Measurements from ENCODE around the gene PRR7.

Gene PRR7

DNA sequence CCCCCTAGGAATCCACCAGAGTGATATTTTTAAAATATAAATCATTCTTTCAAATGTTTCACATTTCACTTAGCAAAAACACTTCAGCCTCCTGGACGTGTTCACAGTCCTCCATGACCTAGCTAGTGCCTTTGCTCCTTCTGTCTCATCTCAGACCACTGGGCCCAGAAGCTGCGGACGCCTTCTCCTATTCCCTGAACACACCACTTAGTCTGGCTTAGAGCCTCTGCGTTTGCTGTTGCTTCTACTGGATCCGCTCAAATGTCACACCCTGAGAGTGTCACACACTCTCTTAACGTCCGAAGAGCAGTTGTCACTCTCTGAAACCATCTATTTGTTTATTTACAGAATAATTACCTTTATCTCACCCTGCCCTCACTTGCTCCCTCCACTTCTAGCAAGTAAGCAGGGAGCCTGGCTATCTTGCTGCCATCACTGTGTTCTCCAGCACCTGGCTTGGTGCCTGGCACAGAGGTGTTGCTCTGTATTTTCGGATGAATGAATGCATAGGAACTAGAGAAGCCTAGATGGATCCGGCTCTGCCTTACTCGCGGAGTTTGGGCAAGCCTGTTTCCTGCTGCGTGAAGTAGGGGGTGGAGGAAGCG lies 21.3 kb upstream of the PRR7 start:
- peak in 1 of 3 experiments; percentile 56 for DNase-seq

DNA sequence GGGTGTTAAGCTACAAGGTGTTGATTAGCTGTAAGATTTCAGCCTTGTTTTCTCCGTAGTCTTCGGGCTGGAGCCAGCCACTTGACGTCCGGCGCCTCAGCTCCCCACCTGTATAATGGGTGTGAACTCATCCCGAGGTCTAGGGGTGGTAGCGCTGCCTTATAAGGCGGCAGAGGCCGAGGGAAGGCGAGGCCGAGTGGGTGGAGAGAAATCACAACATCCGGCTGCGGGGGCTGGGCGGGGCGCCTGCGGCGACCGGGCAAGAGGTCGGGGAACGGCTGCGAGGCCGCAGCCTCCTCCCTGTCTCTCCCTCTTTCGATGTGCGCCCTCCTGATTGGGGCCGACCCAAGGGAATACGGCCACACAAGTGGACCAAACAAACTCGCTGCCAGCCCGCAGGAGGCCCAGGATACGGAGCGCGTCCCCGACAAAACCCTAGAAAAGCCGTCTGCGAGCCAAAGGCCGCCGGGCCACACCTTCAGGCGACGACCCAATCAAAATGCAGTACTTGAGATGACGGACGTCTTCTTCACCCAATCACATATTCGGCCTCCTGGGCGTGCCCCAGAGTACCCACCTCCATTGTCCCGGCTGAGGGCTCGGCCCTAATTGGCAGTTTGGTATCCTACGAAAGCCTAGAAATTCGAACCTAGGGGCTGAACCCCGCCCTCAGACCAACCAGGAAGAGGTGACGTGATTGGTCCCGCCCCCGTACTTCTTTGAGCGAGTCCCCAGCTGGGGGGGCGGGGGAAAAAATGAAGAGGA lies 20.6 kb upstream of the PRR7 start:
- peak; percentile 98 to 100 (median 100) for DNase-seq

- DNase-seq = peak in 2 of 3 experiments; percentile 59 to 61
Measured at GRCh38 chr5:177426566-177427210, 19.9 kb upstream of the PRR7 start, which contains the start of gene GRK6. Gene GRK6 (plus strand): TSS chr5:177426676. CDS start chr5:177426846, 170 bp downstream.

GRCh38 chr5:177427211-177427822 lies 19.3 kb upstream of the PRR7 start:
- DNase-seq = peak in 1 of 3 experiments; percentile 38

DNA sequence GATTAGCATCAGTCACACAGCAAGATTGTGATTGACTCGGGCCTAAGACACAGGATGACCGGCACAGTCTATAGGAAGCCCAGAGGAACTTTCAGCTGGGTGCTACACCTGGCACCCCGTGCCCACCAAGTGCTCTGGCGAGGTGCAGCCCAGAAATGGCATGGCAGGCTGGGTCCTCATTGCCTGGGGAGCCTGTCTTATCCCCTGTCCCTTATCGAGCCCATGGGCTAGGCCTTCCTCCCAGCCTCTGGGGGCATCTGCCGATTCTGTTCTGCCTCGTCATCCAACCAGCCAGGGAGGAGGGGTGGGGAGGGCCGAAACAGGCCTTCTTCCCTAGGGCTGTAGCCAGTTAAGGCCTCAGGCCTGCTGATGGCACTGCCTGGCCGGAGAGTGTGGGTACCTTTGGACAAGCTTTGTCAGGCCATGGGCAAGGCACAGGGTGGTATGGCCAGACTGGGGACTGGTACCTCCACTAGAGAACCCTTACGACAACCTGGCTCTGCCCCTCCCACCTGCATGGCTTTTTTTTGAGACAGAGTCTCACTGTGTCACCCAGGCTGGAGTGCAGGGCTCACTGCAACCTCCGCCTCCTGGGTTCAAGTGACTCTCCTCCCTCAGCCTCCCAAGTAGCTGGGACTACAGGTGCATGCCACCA lies 18.6 kb upstream of the PRR7 start:
- no peak for DNase-seq

- no peak for DNase-seq
Measured at GRCh38 chr5:177428574-177429217, 17.9 kb upstream of the PRR7 start.

GRCh38 chr5:177429248-177430040 lies 17.2 kb upstream of the PRR7 start:
- no peak for DNase-seq

GRCh38 chr5:177430140-177430951 lies 16.3 kb upstream of the PRR7 start:
- DNase-seq = no peak

- no peak for DNase-seq
Measured at GRCh38 chr5:177430972-177431316, 15.7 kb upstream of the PRR7 start.

- no peak for DNase-seq
Measured at GRCh38 chr5:177431317-177432142, 15.1 kb upstream of the PRR7 start.

- no peak for DNase-seq
Measured at GRCh38 chr5:177432143-177432838, 14.3 kb upstream of the PRR7 start.

GRCh38 chr5:177432839-177433657 lies 13.6 kb upstream of the PRR7 start:
- DNase-seq = no peak

GRCh38 chr5:177433658-177434217 lies 12.9 kb upstream of the PRR7 start:
- no peak for DNase-seq

DNA sequence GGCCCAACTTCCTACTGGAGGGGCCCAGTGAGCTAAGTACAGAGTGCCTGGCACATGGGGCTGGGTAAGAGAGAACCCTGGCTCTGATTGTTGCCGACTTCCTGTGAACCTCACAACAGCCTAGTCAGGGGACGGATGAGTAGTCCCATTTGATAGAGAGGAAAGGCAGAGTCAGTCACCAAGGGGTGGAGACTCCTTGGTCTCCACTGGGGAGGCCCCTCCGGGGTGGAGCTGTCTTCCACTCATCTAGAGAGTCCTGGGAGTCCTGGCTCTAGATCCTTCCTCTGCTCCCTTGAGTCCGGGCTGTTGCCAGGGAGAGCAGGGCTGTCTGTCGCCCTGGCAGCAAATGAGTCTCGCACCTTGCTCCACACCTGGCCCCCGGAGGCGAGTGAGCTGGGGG lies 12.2 kb upstream of the PRR7 start:
- DNase-seq = no peak

DNA sequence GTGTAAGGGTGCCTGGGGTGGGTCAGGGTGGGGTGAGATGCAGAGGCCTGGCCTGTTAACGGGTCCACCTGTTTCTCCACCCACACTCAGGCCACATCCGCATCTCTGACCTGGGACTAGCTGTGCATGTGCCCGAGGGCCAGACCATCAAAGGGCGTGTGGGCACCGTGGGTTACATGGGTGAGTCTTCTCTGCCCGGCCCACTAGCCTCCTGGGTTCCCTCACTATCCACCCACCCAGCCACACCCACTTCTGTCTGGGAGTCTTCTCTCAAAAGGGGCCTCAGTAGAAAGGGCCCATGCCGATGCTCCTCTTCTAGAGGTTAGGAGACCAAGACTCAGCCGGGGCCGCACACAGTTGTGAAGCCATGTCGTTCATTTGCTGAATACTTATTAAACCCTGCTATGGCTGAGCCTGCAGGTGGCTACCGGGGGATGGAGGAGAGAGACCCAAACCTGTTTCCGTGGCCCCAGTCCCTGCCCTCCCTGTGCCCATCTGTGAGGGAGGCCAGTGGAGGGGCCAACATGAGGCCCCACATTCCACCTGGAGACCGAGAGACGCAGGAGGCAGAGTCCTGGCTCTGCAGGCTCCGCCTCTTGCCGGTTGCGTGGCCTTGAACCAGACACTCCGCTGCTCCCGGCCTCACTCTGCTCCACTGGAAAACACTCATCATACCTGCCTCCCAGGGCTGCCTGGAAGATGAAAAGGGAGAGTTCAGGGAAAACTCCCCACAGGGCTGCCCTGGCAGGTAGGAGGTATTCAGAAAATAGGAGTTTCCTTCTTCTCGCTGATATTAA lies 11.5 kb upstream of the PRR7 start:
- no peak for DNase-seq

DNA sequence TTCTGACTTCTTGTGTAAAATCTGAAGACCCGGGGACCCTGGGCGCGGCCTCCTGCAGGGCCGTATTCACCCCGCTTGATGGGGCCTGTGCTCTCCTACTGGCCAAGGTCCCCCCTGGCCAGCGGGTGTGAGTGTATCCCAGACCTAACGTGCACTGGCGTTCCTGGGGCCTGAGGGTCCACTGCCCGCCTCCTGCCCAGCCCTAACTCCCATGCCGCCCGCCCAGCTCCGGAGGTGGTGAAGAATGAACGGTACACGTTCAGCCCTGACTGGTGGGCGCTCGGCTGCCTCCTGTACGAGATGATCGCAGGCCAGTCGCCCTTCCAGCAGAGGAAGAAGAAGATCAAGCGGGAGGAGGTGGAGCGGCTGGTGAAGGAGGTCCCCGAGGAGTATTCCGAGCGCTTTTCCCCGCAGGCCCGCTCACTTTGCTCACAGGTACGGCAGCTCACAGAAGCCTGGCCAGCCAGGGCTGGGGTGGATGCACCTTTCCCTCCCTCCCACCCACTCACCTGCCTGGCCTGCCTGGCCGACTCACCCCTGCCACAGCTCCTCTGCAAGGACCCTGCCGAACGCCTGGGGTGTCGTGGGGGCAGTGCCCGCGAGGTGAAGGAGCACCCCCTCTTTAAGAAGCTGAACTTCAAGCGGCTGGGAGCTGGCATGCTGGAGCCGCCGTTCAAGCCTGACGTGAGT lies 10.6 kb upstream of the PRR7 start:
- no peak for DNase-seq

All from NCI-H1417 (cell line).